KOPT-K1 (cell line): Measurements from ENCODE around the gene HIP1.

Source experiments
- H3K27ac ChIP-seq: fragments of 200-600 bp; sonication (generic); 2 replicates; pipeline ENCODE4 v1.5.1; 2016; ENCODE audit warnings: antibody characterized with exemption, mild to moderate bottlenecking, low read depth, low read length; ENCODE audit not compliant: poor library complexity, severe bottlenecking
- H3K36me3 ChIP-seq: fragments of 200-600 bp; sonication (generic); 2 replicates; pipeline ENCODE4 v1.5.1; 2017; ENCODE audit warnings: antibody characterized with exemption, mild to moderate bottlenecking, low read length, moderate library complexity; ENCODE audit not compliant: insufficient read depth
- H3K9me3 ChIP-seq: fragments of 200-600 bp; sonication (generic); 2 replicates; pipeline ENCODE4 v1.5.1; 2017; ENCODE audit warnings: antibody characterized with exemption, low read length, mild to moderate bottlenecking; ENCODE audit not compliant: insufficient read depth, poor library complexity, severe bottlenecking

Gene HIP1

GRCh38 chr7:75653651-75654050, 85.1 kb downstream of the HIP1 start:
- no peaks in the 10 kb centered on the region for H3K36me3 ChIP-seq
- no peak overlapping the region for H3K27ac ChIP-seq
- H3K9me3 ChIP-seq, result no peaks in the 10 kb centered on the region

- H3K9me3 ChIP-seq, result no peaks in the 10 kb centered on the region
- no peak overlapping the region for H3K27ac ChIP-seq
- H3K36me3 ChIP-seq, result no peaks in the 10 kb centered on the region
These were observed 86.0 kb downstream of the HIP1 start for GRCh38 chr7:75652788-75653187.

- H3K27ac ChIP-seq, result no peak overlapping the region
- no peaks in the 10 kb centered on the region for H3K9me3 ChIP-seq
- no peaks in the 10 kb centered on the region for H3K36me3 ChIP-seq
These were observed 88.1 kb downstream of the HIP1 start for GRCh38 chr7:75650681-75651080.

- no peak overlapping the region for H3K27ac ChIP-seq
- no peaks in the 10 kb centered on the region for H3K36me3 ChIP-seq
- H3K9me3 ChIP-seq, result no peaks in the 10 kb centered on the region
These were observed 88.7 kb downstream of the HIP1 start for GRCh38 chr7:75650062-75650461.

- H3K9me3 ChIP-seq, result no peaks in the 10 kb centered on the region
- no peak overlapping the region for H3K27ac ChIP-seq
- no peaks in the 10 kb centered on the region for H3K36me3 ChIP-seq
These were observed 89.3 kb downstream of the HIP1 start for GRCh38 chr7:75649462-75649861.

- Histone ChIP-seq H3K36me3 (no peaks in the 10 kb centered on the region), H3K9me3 (peaks cover 5% of the 10 kb centered on the region), H3K27ac (no peak overlapping the region)
These were observed 90.9 kb downstream of the HIP1 start for GRCh38 chr7:75647709-75648438.

- Histone ChIP-seq H3K36me3 (no peaks in the 10 kb centered on the region), H3K9me3 (peaks cover 5% of the 10 kb centered on the region), H3K27ac (no peak overlapping the region)
These were observed 92.1 kb downstream of the HIP1 start for GRCh38 chr7:75646571-75647102.

GRCh38 chr7:75645570-75645969, 93.2 kb downstream of the HIP1 start:
- Histone ChIP-seq H3K9me3 (peaks cover 5% of the 10 kb centered on the region), H3K27ac (no peak overlapping the region), H3K36me3 (no peaks in the 10 kb centered on the region)

GRCh38 chr7:75644589-75644988, 94.2 kb downstream of the HIP1 start:
- H3K36me3 ChIP-seq, result no peaks in the 10 kb centered on the region
- H3K9me3 ChIP-seq, result peaks cover 5% of the 10 kb centered on the region
- no peak overlapping the region for H3K27ac ChIP-seq

- Histone ChIP-seq H3K36me3 (no peaks in the 10 kb centered on the region), H3K27ac (no peak overlapping the region), H3K9me3 (peaks cover 5% of the 10 kb centered on the region)
These were observed 95.8 kb downstream of the HIP1 start for GRCh38 chr7:75642810-75643486.

- H3K9me3 ChIP-seq, result peaks cover 5% of the 10 kb centered on the region
- no peaks in the 10 kb centered on the region for H3K36me3 ChIP-seq
- H3K27ac ChIP-seq, result no peak overlapping the region
These were observed 98.5 kb downstream of the HIP1 start for GRCh38 chr7:75640201-75640600.

- Histone ChIP-seq H3K27ac (no peak overlapping the region), H3K36me3 (no peaks in the 10 kb centered on the region), H3K9me3 (peaks cover 5% of the 10 kb centered on the region)
These were observed 98.9 kb downstream of the HIP1 start for GRCh38 chr7:75639886-75640190.

GRCh38 chr7:75639071-75639885, 99.5 kb downstream of the HIP1 start:
- Histone ChIP-seq H3K27ac (peak overlapping the region; percentile 29), H3K9me3 (peaks cover 5% of the 10 kb centered on the region), H3K36me3 (no peaks in the 10 kb centered on the region)

- no peak overlapping the region for H3K27ac ChIP-seq
- H3K9me3 ChIP-seq, result peaks cover 5% of the 10 kb centered on the region
- no peaks in the 10 kb centered on the region for H3K36me3 ChIP-seq
These were observed 100.1 kb downstream of the HIP1 start for GRCh38 chr7:75638594-75639070.
